ENCODE data around the gene TNFSF12. TPM values are rescaled to one million over a fixed set of nuclear protein-coding genes. Genes with fewer than 3 reads are reported as not detected.

The TNFSF12 gene
- total and polyA plus RNA-seq, 9 of the 15 experiments (the other 6 are each of a cell fraction or from before 2014, with no cell fraction given), result 0.03 to 0.95 (median 0.19) TPM; not detected in 3

DNA sequence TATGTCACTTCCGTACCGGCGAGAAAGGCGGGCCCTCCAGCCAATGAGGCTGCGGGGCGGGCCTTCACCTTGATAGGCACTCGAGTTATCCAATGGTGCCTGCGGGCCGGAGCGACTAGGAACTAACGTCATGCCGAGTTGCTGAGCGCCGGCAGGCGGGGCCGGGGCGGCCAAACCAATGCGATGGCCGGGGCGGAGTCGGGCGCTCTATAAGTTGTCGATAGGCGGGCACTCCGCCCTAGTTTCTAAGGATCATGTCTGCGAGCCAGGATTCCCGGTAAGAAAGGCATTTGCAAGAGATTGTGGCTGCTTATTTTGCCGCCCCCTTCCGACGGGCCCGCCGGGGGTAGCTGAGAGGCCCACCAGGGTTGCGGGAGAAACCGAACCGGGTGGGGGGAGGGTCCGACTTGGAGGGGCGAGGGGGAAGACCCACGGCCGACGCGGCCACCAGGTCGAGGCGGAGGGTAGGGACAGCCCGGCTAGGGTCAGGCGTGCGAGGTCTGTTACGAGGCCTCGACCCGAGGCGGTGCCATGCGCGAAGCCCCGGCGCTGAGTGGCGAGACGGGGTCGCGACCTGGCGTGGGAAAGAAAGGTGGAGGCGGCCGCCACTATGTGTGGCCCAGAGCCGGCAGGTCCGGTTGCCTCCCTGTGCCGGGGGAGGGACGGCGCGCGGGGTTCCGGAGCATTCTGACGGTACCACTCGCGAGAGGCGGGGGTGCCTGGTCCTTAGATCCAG, 23.9 kb downstream of the TNFSF12 start (continued):
- TF ChIP-seq, protein P1, sequence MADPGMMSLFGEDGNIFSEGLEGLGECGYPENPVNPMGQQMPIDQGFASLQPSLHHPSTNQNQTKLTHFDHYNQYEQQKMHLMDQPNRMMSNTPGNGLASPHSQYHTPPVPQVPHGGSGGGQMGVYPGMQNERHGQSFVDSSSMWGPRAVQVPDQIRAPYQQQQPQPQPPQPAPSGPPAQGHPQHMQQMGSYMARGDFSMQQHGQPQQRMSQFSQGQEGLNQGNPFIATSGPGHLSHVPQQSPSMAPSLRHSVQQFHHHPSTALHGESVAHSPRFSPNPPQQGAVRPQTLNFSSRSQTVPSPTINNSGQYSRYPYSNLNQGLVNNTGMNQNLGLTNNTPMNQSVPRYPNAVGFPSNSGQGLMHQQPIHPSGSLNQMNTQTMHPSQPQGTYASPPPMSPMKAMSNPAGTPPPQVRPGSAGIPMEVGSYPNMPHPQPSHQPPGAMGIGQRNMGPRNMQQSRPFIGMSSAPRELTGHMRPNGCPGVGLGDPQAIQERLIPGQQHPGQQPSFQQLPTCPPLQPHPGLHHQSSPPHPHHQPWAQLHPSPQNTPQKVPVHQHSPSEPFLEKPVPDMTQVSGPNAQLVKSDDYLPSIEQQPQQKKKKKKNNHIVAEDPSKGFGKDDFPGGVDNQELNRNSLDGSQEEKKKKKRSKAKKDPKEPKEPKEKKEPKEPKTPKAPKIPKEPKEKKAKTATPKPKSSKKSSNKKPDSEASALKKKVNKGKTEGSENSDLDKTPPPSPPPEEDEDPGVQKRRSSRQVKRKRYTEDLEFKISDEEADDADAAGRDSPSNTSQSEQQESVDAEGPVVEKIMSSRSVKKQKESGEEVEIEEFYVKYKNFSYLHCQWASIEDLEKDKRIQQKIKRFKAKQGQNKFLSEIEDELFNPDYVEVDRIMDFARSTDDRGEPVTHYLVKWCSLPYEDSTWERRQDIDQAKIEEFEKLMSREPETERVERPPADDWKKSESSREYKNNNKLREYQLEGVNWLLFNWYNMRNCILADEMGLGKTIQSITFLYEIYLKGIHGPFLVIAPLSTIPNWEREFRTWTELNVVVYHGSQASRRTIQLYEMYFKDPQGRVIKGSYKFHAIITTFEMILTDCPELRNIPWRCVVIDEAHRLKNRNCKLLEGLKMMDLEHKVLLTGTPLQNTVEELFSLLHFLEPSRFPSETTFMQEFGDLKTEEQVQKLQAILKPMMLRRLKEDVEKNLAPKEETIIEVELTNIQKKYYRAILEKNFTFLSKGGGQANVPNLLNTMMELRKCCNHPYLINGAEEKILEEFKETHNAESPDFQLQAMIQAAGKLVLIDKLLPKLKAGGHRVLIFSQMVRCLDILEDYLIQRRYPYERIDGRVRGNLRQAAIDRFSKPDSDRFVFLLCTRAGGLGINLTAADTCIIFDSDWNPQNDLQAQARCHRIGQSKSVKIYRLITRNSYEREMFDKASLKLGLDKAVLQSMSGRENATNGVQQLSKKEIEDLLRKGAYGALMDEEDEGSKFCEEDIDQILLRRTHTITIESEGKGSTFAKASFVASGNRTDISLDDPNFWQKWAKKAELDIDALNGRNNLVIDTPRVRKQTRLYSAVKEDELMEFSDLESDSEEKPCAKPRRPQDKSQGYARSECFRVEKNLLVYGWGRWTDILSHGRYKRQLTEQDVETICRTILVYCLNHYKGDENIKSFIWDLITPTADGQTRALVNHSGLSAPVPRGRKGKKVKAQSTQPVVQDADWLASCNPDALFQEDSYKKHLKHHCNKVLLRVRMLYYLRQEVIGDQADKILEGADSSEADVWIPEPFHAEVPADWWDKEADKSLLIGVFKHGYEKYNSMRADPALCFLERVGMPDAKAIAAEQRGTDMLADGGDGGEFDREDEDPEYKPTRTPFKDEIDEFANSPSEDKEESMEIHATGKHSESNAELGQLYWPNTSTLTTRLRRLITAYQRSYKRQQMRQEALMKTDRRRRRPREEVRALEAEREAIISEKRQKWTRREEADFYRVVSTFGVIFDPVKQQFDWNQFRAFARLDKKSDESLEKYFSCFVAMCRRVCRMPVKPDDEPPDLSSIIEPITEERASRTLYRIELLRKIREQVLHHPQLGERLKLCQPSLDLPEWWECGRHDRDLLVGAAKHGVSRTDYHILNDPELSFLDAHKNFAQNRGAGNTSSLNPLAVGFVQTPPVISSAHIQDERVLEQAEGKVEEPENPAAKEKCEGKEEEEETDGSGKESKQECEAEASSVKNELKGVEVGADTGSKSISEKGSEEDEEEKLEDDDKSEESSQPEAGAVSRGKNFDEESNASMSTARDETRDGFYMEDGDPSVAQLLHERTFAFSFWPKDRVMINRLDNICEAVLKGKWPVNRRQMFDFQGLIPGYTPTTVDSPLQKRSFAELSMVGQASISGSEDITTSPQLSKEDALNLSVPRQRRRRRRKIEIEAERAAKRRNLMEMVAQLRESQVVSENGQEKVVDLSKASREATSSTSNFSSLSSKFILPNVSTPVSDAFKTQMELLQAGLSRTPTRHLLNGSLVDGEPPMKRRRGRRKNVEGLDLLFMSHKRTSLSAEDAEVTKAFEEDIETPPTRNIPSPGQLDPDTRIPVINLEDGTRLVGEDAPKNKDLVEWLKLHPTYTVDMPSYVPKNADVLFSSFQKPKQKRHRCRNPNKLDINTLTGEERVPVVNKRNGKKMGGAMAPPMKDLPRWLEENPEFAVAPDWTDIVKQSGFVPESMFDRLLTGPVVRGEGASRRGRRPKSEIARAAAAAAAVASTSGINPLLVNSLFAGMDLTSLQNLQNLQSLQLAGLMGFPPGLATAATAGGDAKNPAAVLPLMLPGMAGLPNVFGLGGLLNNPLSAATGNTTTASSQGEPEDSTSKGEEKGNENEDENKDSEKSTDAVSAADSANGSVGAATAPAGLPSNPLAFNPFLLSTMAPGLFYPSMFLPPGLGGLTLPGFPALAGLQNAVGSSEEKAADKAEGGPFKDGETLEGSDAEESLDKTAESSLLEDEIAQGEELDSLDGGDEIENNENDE (IDR thresholded peaks at IDR 0.05; ENCODE audit: low read depth, low read length), result no peak
- TF ChIP-seq SREBF2 (CRISPR knock-in tag; IDR thresholded peaks at IDR 0.05) (no peak), ESRRB (CRISPR knock-in tag; IDR thresholded peaks at IDR 0.05; ENCODE audit: borderline replicate concordance) (no peak; the same call in 1 of the 2 replicates), FOXA3 (CRISPR knock-in tag; conservative IDR thresholded peaks at IDR 0.05 in 1 of 2, IDR thresholded peaks at IDR 0.05 in 1 of 2) (no peak), STAT5A (IDR thresholded peaks at IDR 0.05; ENCODE audit: borderline replicate concordance, low read length) (no peak), MYBL2 (IDR thresholded peaks at IDR 0.05; ENCODE audit: low read depth) (no peak), MYBL2 (CRISPR knock-in tag; IDR thresholded peaks at IDR 0.05; ENCODE audit: borderline replicate concordance) (no peak), ASH1L (IDR thresholded peaks at IDR 0.05; ENCODE audit: borderline replicate concordance, low read depth, partially characterized antibody) (peak; percentile 95), RBM34 (IDR thresholded peaks at IDR 0.05; ENCODE audit: borderline replicate concordance, insufficient read depth, low read length) (no peak), KAT7 (CRISPR knock-in tag; IDR thresholded peaks at IDR 0.05; ENCODE audit: borderline replicate concordance) (peak; percentile 98; the same call in 1 of the 2 replicates), MECOM (CRISPR knock-in tag; IDR thresholded peaks at IDR 0.05) (no peak), EHMT2 (IDR thresholded peaks at IDR 0.05) (no peak), SMAD3 (CRISPR knock-in tag; conservative IDR thresholded peaks at IDR 0.05) (no peak), ZBTB8A (IDR thresholded peaks at IDR 0.05; ENCODE audit: partially characterized antibody) (no peak), HDAC1 (IDR thresholded peaks at IDR 0.05) (peak in 1 of 2 experiments; percentile 13; a peak in 1 of 4 replicates), PCBP2 (IDR thresholded peaks at IDR 0.05; ENCODE audit: low read depth, low read length, poor library complexity, severe bottlenecking) (peak; percentile 58)
- TF ChIP-seq, protein P2, sequence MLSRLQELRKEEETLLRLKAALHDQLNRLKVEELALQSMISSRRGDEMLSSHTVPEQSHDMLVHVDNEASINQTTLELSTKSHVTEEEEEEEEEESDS (CRISPR knock-in tag; IDR thresholded peaks at IDR 0.05), result no peak
